Retinal pigment epithelial cell (primary cell): ENCODE data around the gene DSCAML1.

ENCODE experiments used
- DNase-seq: peaks from one replicate; pipeline ENCODE4 v3.0.0-alpha.2; 2010; ENCODE audit warnings: low read depth
- H3K4me3 ChIP-seq: 2 replicates; pipeline ENCODE4 v1.5.1; 2011; ENCODE audit warnings: mild to moderate bottlenecking, low read length, control low read depth, moderate library complexity
- CTCF ChIP-seq: conservative IDR thresholded peaks from 2 replicates; pipeline ENCODE4 v1.5.1; 2011; ENCODE audit warnings: low read depth, low read length, control low read depth, inconsistent platforms

DSCAML1 gene

GRCh38 chr11:117821431-117821830, 24.4 kb upstream of the DSCAML1 start:
- no peak overlapping the region for H3K4me3 ChIP-seq
- DNase-seq: no peak
- TF ChIP-seq CTCF: no peak

- H3K4me3 ChIP-seq: no peak overlapping the region
- no peak for TF ChIP-seq CTCF
- no peak for DNase-seq
Measured at GRCh38 chr11:117820516-117820915, 23.5 kb upstream of the DSCAML1 start.

GRCh38 chr11:117820071-117820470, 23.1 kb upstream of the DSCAML1 start:
- H3K4me3 ChIP-seq: no peak overlapping the region
- no peak for DNase-seq
- no peak for TF ChIP-seq CTCF

GRCh38 chr11:117819096-117820040, 22.4 kb upstream of the DSCAML1 start:
- DNase-seq: no peak
- TF ChIP-seq CTCF: peak; percentile 89
- no peak overlapping the region for H3K4me3 ChIP-seq

- no peak overlapping the region for H3K4me3 ChIP-seq
- TF ChIP-seq CTCF: no peak
- no peak for DNase-seq
Measured at GRCh38 chr11:117818041-117818873, 21.2 kb upstream of the DSCAML1 start.

GRCh38 chr11:117817368-117818040, 20.5 kb upstream of the DSCAML1 start:
- peak; percentile 99 for TF ChIP-seq CTCF
- H3K4me3 ChIP-seq: no peak overlapping the region
- DNase-seq: no peak
